Stimulated activated CD4-positive, alpha-beta T cell treated with anti-CD3 and anti-CD28 coated beads, Interleukin-4, amount 100 ng/mL, for 1 hour (primary cell): Measurements from ENCODE around the gene ARF3.

Source experiments
- DNase-seq: peaks from one replicate; pipeline ENCODE4 v3.0.0-alpha.2; 2020

Gene ARF3

GRCh38 chr12:48980953-48981756 is 23.9 kb upstream of the ARF3 start:
- DNase-seq: peak; percentile 37

GRCh38 chr12:48980389-48980952 is 23.2 kb upstream of the ARF3 start:
- DNase-seq: peak; percentile 41

- DNase-seq: peak; percentile 25
Measured at GRCh38 chr12:48979602-48980388, 22.5 kb upstream of the ARF3 start.

- DNase-seq: no peak
Measured at GRCh38 chr12:48978741-48979601, 21.7 kb upstream of the ARF3 start.

- no peak for DNase-seq
Measured at GRCh38 chr12:48978291-48978740, 21.0 kb upstream of the ARF3 start, which contains the start of gene WNT1. TSS of gene WNT1 (plus strand) at chr12:48978322. CDS start at chr12:48978651, 329 bp downstream.

- peak; percentile 88 for DNase-seq
Measured at GRCh38 chr12:48977290-48978281, 20.3 kb upstream of the ARF3 start.

GRCh38 chr12:48973941-48974673 is 16.8 kb upstream of the ARF3 start:
- DNase-seq: peak; percentile 35

GRCh38 chr12:48973531-48973930 is 16.2 kb upstream of the ARF3 start:
- no peak for DNase-seq

- DNase-seq: no peak
Measured at GRCh38 chr12:48972952-48973483, 15.7 kb upstream of the ARF3 start.

GRCh38 chr12:48972213-48972951 is 15.1 kb upstream of the ARF3 start:
- DNase-seq: peak; percentile 26

- DNase-seq: no peak
Measured at GRCh38 chr12:48970702-48971334, 13.5 kb upstream of the ARF3 start.

GRCh38 chr12:48969833-48970701 is 12.8 kb upstream of the ARF3 start:
- peak; percentile 64 for DNase-seq

- DNase-seq: no peak
Measured at GRCh38 chr12:48969160-48969771, 12.0 kb upstream of the ARF3 start.

- no peak for DNase-seq
Measured at GRCh38 chr12:48968467-48968866, 11.2 kb upstream of the ARF3 start.

- DNase-seq: no peak
Measured at GRCh38 chr12:48967991-48968390, 10.7 kb upstream of the ARF3 start.

- DNase-seq: no peak
Measured at GRCh38 chr12:48966177-48966895, 9.0 kb upstream of the ARF3 start.
